ENCODE results near the gene IGFBP6. TPM values are rescaled to one million over a fixed set of nuclear protein-coding genes. Genes with fewer than 3 reads are reported as not detected.

Gene IGFBP6
- total and polyA plus RNA-seq, 4 donors = 1.6 to 17.6 (median 12.0) TPM

GRCh38 chr12:53067074-53067992 is 30.1 kb upstream of the IGFBP6 start:
- WGBS = 78% methylated on average over 7 of the region's 7 CpGs
- Histone ChIP-seq H3K4me1 (ENCODE audit: control insufficient read depth in 4 of 4, insufficient read depth in 4 of 4, low read length in 3 of 4) (peaks cover 0 to 16% (median 7%) of the 10 kb centered on the region in 4 donors), H3K9me3 (ENCODE audit: control insufficient read depth in 4 of 4, low read length in 3 of 4) (no peaks in the 10 kb centered on the region), H3K9ac (ENCODE audit: low read depth in 1 of 2, low read length in 2 of 2) (no peak overlapping the region), H3K27me3 (ENCODE audit: control insufficient read depth in 4 of 4, insufficient read depth in 4 of 4, low read length in 3 of 4) (no peaks in the 10 kb centered on the region), H3K36me3 (ENCODE audit: control insufficient read depth in 4 of 4, insufficient read depth in 3 of 4, low read depth in 1 of 4, low read length in 3 of 4) (peaks cover 0 to 21% (median 11%) of the 10 kb centered on the region in 4 donors), H3K4me3 (ENCODE audit: low read depth in 1 of 3, low read length in 3 of 3) (no peak overlapping the region), H3K27ac (ENCODE audit: low read depth in 1 of 2, low read length in 2 of 2) (no peak overlapping the region)
- TF ChIP-seq SP1 (IDR thresholded peaks at IDR 0.05) (no peak), ZBTB33 (IDR thresholded peaks at IDR 0.05) (no peak), ATF3 (IDR thresholded peaks at IDR 0.05) (no peak), RXRA (IDR thresholded peaks at IDR 0.05) (no peak), CTCF (IDR thresholded peaks at IDR 0.05; ENCODE audit: low read depth, low read length, missing input control) (no peak), YY1 (IDR thresholded peaks at IDR 0.05) (no peak), EGR1 (IDR thresholded peaks at IDR 0.05; ENCODE audit: low read depth in 2 of 2) (no peak), TAF1 (conservative IDR thresholded peaks at IDR 0.05) (no peak)
- peak; percentile 23 for DNase-seq (ENCODE audit: low spot score)

GRCh38 chr12:53067993-53068770 is 29.3 kb upstream of the IGFBP6 start:
- 94% methylated on average over 13 of the region's 13 CpGs for WGBS
- DNase-seq (ENCODE audit: low spot score) = peak; percentile 27
- no peak overlapping the region for H3K27ac ChIP-seq (ENCODE audit: low read depth in 1 of 2, low read length in 2 of 2)
- H3K4me1 ChIP-seq (ENCODE audit: control insufficient read depth in 4 of 4, insufficient read depth in 4 of 4, low read length in 3 of 4) = peaks cover 0 to 20% (median 5%) of the 10 kb centered on the region in 4 donors
- no peaks in the 10 kb centered on the region for H3K27me3 ChIP-seq (ENCODE audit: control insufficient read depth in 4 of 4, insufficient read depth in 4 of 4, low read length in 3 of 4)
- H3K36me3 ChIP-seq (ENCODE audit: control insufficient read depth in 4 of 4, insufficient read depth in 3 of 4, low read depth in 1 of 4, low read length in 3 of 4) = peaks cover 0 to 15% (median 4%) of the 10 kb centered on the region in 4 donors
- TF ChIP-seq RAD21 (IDR thresholded peaks at IDR 0.05) (no peak), SP1 (IDR thresholded peaks at IDR 0.05) (no peak), GABPA (IDR thresholded peaks at IDR 0.05 in 1 of 2, conservative IDR thresholded peaks at IDR 0.05 in 1 of 2) (no peak), TAF1 (conservative IDR thresholded peaks at IDR 0.05) (no peak), CTCF (IDR thresholded peaks at IDR 0.05; ENCODE audit: low read depth, low read length, missing input control) (no peak), ZBTB33 (IDR thresholded peaks at IDR 0.05) (no peak), FOXA1 (IDR thresholded peaks at IDR 0.05) (no peak), HNF4A (conservative IDR thresholded peaks at IDR 0.05) (no peak), FOXA2 (IDR thresholded peaks at IDR 0.05) (no peak), REST (IDR thresholded peaks at IDR 0.05) (no peak)
- H3K9ac ChIP-seq (ENCODE audit: low read depth in 1 of 2, low read length in 2 of 2) = no peak overlapping the region
- H3K9me3 ChIP-seq (ENCODE audit: control insufficient read depth in 4 of 4, low read length in 3 of 4) = no peaks in the 10 kb centered on the region
- H3K4me3 ChIP-seq (ENCODE audit: low read depth in 1 of 3, low read length in 3 of 3) = no peak overlapping the region

Data from liver (tissue), 9 donors.